GM15510 (cell line): ENCODE results near the gene TP63.

Source experiments
- POLR2A ChIP-seq: IDR thresholded peaks from 3 replicates; pipeline ENCODE4 v1.6.1; 2011; ENCODE audit warnings: borderline replicate concordance; ENCODE audit not compliant: insufficient read length; ENCODE audit errors: extremely low read depth

Gene TP63

GRCh38 chr3:189911001-189911400, 279.8 kb downstream of the TP63 start:
- TF ChIP-seq POLR2A: no peak

DNA sequence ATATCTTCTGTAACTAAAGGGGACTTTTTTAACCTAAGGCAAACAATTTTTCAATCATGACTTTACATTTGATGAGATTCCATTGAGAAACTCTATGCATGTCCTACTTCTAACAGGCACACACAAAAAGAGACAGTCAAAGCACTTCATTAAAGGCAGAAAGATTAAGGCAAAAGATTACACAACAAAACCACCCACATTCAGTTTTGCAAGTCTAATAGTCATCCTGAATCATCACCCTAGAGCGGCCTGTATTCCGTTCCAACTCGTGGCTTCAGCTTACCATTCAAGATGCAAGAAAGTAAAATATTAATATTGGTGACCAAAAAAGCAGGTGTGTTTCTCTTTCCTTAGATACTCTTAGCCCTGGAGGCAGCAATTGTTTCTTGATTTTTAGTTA, 283.6 kb downstream of the TP63 start:
- TF ChIP-seq POLR2A: no peak

GRCh38 chr3:189921770-189922169, 290.6 kb downstream of the TP63 start:
- TF ChIP-seq POLR2A: no peak

- TF ChIP-seq POLR2A: no peak
Observed at GRCh38 chr3:189927975-189928895, 297.0 kb downstream of the TP63 start.

- TF ChIP-seq POLR2A: no peak
Observed at GRCh38 chr3:189936201-189936945, 305.2 kb downstream of the TP63 start.

DNA sequence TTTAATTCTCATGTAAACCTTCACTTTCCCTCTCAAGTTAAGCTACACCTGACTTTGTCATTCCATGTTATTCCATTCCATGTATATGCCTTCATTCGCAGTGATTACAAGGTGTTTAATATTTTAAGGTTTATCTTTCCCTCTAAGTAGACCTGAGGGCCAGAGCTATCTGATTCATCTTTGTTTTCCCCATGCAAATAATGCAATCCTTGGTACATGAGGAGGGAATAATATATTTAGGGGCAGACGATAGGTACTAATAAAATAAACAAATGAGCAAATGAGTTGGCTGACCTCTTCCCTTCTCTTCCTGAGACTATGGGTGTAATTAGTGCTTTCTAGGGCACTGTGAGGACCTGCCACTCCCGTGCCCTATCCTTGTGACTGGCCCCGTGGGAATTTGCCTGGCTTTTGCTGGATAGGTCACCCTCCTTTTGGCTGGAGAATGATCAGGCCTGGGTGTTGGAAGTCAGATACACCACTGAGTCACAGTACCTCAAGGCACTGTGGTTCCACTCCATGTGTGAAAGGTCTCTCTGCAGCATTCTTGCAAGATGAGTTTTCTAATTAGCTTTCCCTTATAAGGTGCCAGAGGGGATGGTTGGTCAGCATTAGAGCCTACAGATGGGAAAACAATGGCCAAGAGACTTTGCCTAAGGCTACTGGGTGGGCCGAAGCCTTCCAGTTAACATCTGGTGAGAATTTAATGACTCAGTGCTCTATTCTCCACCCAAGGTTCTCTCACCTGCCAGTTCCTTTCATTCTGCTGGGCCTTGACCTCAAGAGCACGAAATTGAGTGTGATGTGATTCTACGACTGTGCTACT, 306.3 kb downstream of the TP63 start:
- no peak for TF ChIP-seq POLR2A

DNA sequence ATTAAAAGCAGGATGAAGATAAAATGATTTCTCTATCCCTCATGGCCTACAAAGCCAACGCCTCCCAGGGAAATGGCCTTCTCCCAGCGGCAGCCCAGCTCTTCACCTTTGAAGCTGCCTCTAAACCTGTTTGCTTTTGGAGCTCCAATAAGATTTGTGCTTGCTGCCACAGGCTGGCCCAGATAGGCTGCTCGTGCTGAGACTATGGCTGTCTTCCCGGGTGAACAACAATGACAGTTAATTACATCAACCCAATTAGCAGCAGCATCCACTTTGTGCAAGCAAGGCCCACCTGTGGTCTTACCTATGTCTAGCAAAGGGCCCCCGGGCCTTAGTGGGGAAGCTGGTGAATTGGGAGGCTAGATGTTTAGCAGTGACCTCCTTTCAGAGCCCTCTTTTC, 309.9 kb downstream of the TP63 start:
- TF ChIP-seq POLR2A: no peak

DNA sequence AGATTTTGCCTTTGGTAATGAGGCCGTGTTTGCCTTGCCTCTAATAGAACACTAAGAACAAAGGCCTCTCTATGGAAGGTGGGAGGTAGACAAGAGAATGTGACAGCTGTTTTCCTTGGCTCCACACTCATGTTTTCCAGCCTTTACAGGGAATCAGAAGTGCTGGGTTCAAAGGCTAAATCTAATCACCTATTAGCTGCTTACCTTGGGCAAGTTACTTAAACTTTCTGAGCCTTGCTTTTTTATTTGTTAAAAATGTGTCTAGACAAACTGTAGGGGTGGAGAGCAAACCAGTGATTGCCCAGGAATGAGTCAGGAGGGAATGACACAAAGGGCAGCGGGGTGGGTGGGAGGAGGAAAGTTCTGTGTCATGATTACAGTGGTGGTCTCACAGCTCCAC, 310.5 kb downstream of the TP63 start:
- no peak for TF ChIP-seq POLR2A

- no peak for TF ChIP-seq POLR2A
Observed at GRCh38 chr3:189942948-189943347, 311.8 kb downstream of the TP63 start.

DNA sequence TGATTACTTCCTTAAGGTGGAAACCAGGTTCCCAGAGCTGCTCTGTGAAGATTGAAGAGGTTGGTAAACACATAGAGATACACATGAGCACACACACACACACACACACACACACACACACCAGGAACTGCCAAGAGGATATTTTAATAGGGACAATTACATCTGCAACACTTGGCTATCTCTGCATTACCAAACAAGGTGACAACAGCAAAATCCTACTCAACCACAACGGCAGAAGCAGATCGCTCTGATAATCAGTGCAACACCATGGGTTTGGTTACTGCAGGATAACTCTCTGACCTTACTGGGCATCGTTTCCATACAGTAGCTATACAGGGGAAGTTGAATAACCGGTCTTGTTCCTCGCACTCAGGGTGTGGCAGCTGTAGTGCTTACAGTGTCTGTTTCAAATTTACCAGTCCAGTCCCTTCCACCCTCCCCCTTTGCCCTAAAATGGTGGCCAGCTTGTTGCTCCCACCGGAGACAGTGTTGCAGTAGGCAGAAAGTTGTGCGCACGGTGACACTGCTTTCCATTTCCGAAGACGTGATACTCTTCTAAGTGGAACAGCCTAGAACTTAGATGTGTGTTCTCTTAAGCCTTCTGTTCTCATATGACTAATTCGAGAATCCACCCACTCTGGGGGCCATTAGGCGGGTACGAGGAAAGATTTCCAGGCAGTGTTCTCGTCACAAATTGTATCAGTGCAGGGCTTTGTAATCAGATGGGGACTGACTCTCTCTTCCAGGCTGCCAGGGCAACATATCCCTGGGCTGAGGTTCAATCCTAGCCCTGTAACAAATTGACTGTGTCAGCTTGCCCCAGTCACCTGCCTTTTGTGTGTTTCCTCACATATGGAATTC, 313.3 kb downstream of the TP63 start:
- no peak for TF ChIP-seq POLR2A

GRCh38 chr3:189945935-189946709, 314.9 kb downstream of the TP63 start:
- TF ChIP-seq POLR2A: no peak
